ENCODE measurements around the gene HNRNPUL2. TPM values are rescaled to one million over a fixed set of nuclear protein-coding genes. Genes with fewer than 3 reads are reported as not detected.

The HNRNPUL2 gene
- total and polyA plus RNA-seq, 2 donors from 2014 or later: 37.1 to 49.0 TPM

DNA sequence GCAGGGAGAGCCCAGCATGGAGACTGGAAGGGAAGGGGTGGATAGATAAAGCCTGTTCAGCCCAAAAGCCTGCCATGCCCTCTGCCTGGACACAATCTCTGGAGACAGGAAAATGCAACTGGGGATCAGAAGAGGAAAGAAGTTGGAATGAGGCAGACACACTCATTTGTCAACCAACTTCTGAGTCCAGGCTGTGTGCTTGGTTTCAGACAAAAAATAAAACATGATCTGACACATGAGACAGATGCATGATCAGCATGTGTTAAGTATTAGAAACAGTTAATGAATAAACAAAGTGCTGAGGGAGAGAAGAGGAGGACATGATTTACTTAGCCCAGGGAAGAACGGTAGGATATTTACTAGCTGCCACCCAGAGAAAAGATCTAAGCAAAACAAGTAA is 38.8 kb downstream of the HNRNPUL2 start:
- Histone ChIP-seq H3K36me3 (ENCODE audit: control insufficient read depth in 2 of 3, insufficient read depth in 3 of 3, low read length in 3 of 3) (peaks cover 5 to 31% (median 12%) of the 10 kb centered on the region in 3 donors), H3K4me3 (ENCODE audit: low read length in 3 of 3) (peak overlapping the region; percentile 16 to 34 (median 32)), H3K9ac (ENCODE audit: low read length in 3 of 3) (peak overlapping the region in 2 of 3 donors; percentile 10 to 46), H3K4me1 (ENCODE audit: control insufficient read depth in 2 of 3, insufficient read depth in 2 of 3, low read depth in 1 of 3, low read length in 3 of 3) (peaks cover 4 to 9% (median 8%) of the 10 kb centered on the region in 3 donors), H3K27ac (ENCODE audit: low read depth in 2 of 2, low read length in 2 of 2) (no peak overlapping the region), H3K27me3 (ENCODE audit: control insufficient read depth, insufficient read depth, low read length) (no peaks in the 10 kb centered on the region), H3K9me3 (ENCODE audit: control insufficient read depth in 2 of 3, insufficient read depth in 1 of 3, low read length in 3 of 3) (no peaks in the 10 kb centered on the region)
- FAIRE-seq: no peak
- intact Hi-C loops (cut with DNase I): no loop called here
- TF ChIP-seq, protein P1, sequence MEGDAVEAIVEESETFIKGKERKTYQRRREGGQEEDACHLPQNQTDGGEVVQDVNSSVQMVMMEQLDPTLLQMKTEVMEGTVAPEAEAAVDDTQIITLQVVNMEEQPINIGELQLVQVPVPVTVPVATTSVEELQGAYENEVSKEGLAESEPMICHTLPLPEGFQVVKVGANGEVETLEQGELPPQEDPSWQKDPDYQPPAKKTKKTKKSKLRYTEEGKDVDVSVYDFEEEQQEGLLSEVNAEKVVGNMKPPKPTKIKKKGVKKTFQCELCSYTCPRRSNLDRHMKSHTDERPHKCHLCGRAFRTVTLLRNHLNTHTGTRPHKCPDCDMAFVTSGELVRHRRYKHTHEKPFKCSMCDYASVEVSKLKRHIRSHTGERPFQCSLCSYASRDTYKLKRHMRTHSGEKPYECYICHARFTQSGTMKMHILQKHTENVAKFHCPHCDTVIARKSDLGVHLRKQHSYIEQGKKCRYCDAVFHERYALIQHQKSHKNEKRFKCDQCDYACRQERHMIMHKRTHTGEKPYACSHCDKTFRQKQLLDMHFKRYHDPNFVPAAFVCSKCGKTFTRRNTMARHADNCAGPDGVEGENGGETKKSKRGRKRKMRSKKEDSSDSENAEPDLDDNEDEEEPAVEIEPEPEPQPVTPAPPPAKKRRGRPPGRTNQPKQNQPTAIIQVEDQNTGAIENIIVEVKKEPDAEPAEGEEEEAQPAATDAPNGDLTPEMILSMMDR (IDR thresholded peaks at IDR 0.05; ENCODE audit: borderline replicate concordance, extremely low read depth, insufficient read depth): no peak
- DNase-seq: peak in 1 of 5 donors; percentile 38

DNA sequence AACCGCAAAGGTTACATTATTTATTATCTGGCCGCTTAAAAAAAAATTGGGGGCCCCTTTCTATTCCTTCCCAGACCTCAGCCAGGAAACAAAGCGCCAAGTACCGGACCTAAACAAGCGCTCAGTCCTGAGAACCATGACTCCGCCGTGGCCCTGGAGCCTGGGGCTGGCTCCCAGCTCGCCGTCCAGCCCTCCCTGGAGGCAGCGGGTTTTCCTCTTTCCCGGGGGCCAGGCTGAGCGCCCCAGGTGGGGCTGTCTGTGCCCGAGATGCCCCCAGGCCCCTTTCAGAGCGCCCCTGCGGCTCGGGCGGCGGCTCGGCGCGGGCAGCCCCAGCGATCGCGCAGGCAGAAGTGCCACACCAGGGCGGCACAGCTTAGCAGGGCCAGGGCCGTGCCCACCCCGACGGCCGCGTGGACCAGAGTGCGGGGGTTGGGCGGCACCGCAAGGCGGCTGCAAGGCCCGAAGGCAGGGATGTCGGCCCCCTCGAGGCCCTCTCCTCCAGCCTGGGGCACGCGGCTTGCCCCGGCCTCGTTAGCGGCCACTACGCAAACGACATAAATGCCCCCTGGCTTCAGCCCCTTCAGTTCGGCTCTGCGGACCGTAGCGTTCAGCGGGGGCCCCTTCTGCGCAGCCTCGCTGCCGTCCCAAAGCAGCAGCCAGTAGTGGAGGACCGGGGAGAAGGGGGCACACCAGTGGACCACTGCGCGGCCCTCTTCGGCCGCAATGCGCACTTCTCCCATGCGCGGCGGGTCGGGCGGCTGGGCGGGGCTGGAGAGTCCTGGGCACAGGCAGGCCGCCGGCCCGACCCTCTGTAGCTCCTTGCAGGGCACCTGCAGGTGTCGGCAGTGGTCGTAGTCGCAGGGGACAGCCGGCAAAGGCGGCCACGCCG is 39.5 kb downstream of the HNRNPUL2 start:
- FAIRE-seq: no peak

DNA sequence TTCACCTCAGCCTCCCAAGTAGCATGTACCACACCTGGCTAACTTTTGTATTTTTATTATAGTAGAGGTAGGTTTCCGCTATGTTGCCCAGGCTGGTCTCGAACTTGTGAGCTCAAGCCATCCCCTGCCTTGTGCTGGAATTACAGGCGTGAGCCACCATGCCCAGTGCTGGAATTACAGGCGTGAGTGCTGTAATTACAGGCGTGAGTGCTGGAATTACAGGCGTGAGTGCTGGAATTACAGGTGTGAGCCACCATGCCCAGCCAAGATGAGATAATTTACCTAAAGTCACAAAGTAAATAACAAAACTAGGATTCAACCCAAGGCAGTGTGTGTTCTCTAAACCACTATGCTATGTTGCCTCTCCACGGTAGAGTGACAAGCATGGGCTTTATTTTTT is 44.7 kb downstream of the HNRNPUL2 start:
- DNase-seq: no peak
- Histone ChIP-seq H3K4me1 (ENCODE audit: control insufficient read depth in 2 of 3, insufficient read depth in 2 of 3, low read depth in 1 of 3, low read length in 3 of 3) (peaks cover 0 to 8% (median 4%) of the 10 kb centered on the region in 3 donors), H3K9ac (ENCODE audit: low read length in 3 of 3) (no peak overlapping the region), H3K36me3 (ENCODE audit: control insufficient read depth in 2 of 3, insufficient read depth in 3 of 3, low read length in 3 of 3) (peaks cover 0 to under 1% (median 0%) of the 10 kb centered on the region in 3 donors), H3K27ac (ENCODE audit: low read depth in 2 of 2, low read length in 2 of 2) (no peak overlapping the region), H3K9me3 (ENCODE audit: control insufficient read depth in 2 of 3, insufficient read depth in 1 of 3, low read length in 3 of 3) (no peaks in the 10 kb centered on the region), H3K27me3 (ENCODE audit: control insufficient read depth, insufficient read depth, low read length) (no peaks in the 10 kb centered on the region), H3K4me3 (ENCODE audit: low read length in 3 of 3) (no peak overlapping the region)
- intact Hi-C loops (cut with DNase I): no loop called here
- FAIRE-seq: no peak
- TF ChIP-seq, protein P1 (IDR thresholded peaks at IDR 0.05; ENCODE audit: borderline replicate concordance, extremely low read depth, insufficient read depth): no peak

More for the DNA sequence above, 39.5 kb downstream of the HNRNPUL2 start:
- H3K36me3 ChIP-seq (ENCODE audit: control insufficient read depth in 2 of 3, insufficient read depth in 3 of 3, low read length in 3 of 3): peaks cover 5 to 23% (median 12%) of the 10 kb centered on the region in 3 donors
- H3K27me3 ChIP-seq (ENCODE audit: control insufficient read depth, insufficient read depth, low read length): no peaks in the 10 kb centered on the region
- TF ChIP-seq, protein P1 (IDR thresholded peaks at IDR 0.05; ENCODE audit: borderline replicate concordance, extremely low read depth, insufficient read depth): no peak
- peak; percentile 66 to 74 (median 70) for DNase-seq
- intact Hi-C loops (cut with DNase I): no loop called here
- peak overlapping the region in 1 of 3 donors; percentile 46 for H3K9ac ChIP-seq (ENCODE audit: low read length in 3 of 3)
- peaks cover 4 to 9% (median 8%) of the 10 kb centered on the region in 3 donors for H3K4me1 ChIP-seq (ENCODE audit: control insufficient read depth in 2 of 3, insufficient read depth in 2 of 3, low read depth in 1 of 3, low read length in 3 of 3)
- H3K9me3 ChIP-seq (ENCODE audit: control insufficient read depth in 2 of 3, insufficient read depth in 1 of 3, low read length in 3 of 3): no peaks in the 10 kb centered on the region
- H3K4me3 ChIP-seq (ENCODE audit: low read length in 3 of 3): peak overlapping the region in 2 of 3 donors; percentile 32 to 34
- no peak overlapping the region for H3K27ac ChIP-seq (ENCODE audit: low read depth in 2 of 2, low read length in 2 of 2)
